Stomach (tissue), 9 donors: ENCODE measurements around the gene KIF2A. TPM values are rescaled to one million over a fixed set of nuclear protein-coding genes. Genes with fewer than 3 reads are reported as not detected.

Source experiments
- DNase-seq, 2 donors: peaks; one replicate each; pipeline versions ENCODE4 v3.0.0 to v3.0.0-alpha.2; 2013 to 2019
- H3K27ac ChIP-seq, 5 donors: fragments of 200-600 bp in 4 of 5; sonication (generic) in 4 of 5; one replicate each; pipeline ENCODE4 v1.5.1; 2013 to 2019; ENCODE audit warnings: mild to moderate bottlenecking in 1 of 5, moderate library complexity in 1 of 5
- H3K27me3 ChIP-seq, 3 donors: fragments of 200-600 bp; sonication (generic); one replicate each; pipeline ENCODE4 v1.5.1; 2017 to 2019; ENCODE audit warnings: mixed run types in 1 of 3
- H3K36me3 ChIP-seq, 4 donors: fragments of 200-600 bp; sonication (generic); 1 replicate in 3 of 4; 2 replicates in 1 of 4; pipeline ENCODE4 v1.5.1; 2016 to 2019
- H3K4me1 ChIP-seq, 4 donors: fragments of 200-600 bp; sonication (generic); one replicate each; pipeline ENCODE4 v1.5.1; 2016 to 2019
- H3K4me3 ChIP-seq, 4 donors: fragments of 200-600 bp; sonication (generic) in 3 of 4; one replicate each; pipeline ENCODE4 v1.5.1; 2016 to 2019; ENCODE audit warnings: mild to moderate bottlenecking in 1 of 4
- H3K9me3 ChIP-seq, 4 donors: fragments of 200-600 bp; sonication (generic); one replicate each; pipeline ENCODE4 v1.5.1; 2016 to 2019
- EP300 ChIP-seq: sonication (generic); formaldehyde crosslinking; IDR thresholded peaks from one replicate; pipeline ENCODE4 v1.6.1; 2017; ENCODE audit warnings: antibody characterized with exemption
- POLR2A ChIP-seq, 4 donors: fragments of 450-650 bp; IDR thresholded peaks; one replicate each; pipeline ENCODE4 v1.6.1; 2016; ENCODE audit warnings: antibody characterized with exemption in 4 of 4, control low read depth in 2 of 4, mild to moderate bottlenecking in 1 of 4, moderate library complexity in 1 of 4
- POLR2AphosphoS5 ChIP-seq, 3 donors: sonication (generic); formaldehyde crosslinking; IDR thresholded peaks; one replicate each; pipeline ENCODE4 v1.6.1; 2016; ENCODE audit warnings: antibody characterized with exemption in 3 of 3
- WGBS, 5 donors: extraction: QIAGEN DNeasy Blood & Tissue Kit in 3 of 5; methylation state at CpG; one replicate each; pipeline versions ENCODE4 v1.1.5 to v1.1.7; 2013 to 2018; 5-methylcytosine and 5-hydroxymethylcytosine counted together
- intact Hi-C: fragments of 100-400 bp; cut with DNase I; formaldehyde crosslinking; loops from one replicate; pipeline ENCODE4 v1.15.1; 2023; ENCODE audit warnings: low total_unique reads
- polyA plus RNA-seq, 3 donors: library from polyadenylated mRNA; stranded (reverse); fragments of 200-250 nt; gene quantifications; one replicate each; pipeline ENCODE4 v1.2.3, GENCODE V29; 2013
- total RNA-seq, 5 donors: library from RNA; depleted of rRNA; stranded (reverse); fragments of >200 nt; gene quantifications; one replicate each; pipeline versions ENCODE4 v1.1.0 to v1.2.3, GENCODE V29; 2014 to 2016
- TF ChIP-seq, protein P1 (sequence below), 7 experiments: fragments of 450-650 bp in 4 of 7; fragments of 200-600 bp in 3 of 7; sonication (generic) in 3 of 7; IDR thresholded peaks; one replicate each; pipeline ENCODE4 v1.5.1; 2016 to 2019; ENCODE audit warnings: antibody characterized with exemption in 7 of 7, control low read depth in 2 of 7, mild to moderate bottlenecking in 1 of 7
- donor health status: healthy with polysubstance abuse.
- donor health status: Bipolar disorder and iron deficiency.
- donor health status: healthy.

KIF2A gene
- total and polyA plus RNA-seq, 8 donors = 2.6 to 61.3 (median 9.9) TPM

DNA sequence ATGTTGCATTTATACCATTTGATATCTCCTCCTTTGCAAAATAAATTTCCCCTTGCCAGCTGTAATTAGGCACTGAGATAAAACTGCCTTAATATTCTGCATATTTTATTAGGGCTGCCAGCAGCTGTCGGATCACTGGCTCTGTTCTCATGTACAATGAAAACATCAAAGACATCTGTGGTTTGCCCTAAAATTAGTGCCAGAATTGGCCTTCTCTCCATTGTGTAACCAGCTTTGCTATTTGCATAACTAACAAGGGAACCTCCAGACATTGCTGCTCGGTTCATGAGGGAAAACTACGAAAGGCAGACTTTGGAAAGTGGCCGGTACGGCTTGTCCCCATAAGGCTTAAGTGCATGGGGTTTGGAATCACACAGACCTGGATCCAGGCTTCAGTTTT, 45.5 kb upstream of the KIF2A start:
- H3K27me3 ChIP-seq = no peaks in the 10 kb centered on the region
- H3K4me1 ChIP-seq = peaks cover 0 to 5% (median 0%) of the 10 kb centered on the region in 4 donors
- H3K36me3 ChIP-seq = no peaks in the 10 kb centered on the region
- intact Hi-C loops = no loop called here
- peak in 1 of 2 donors; percentile 15 for DNase-seq
- H3K9me3 ChIP-seq = no peaks in the 10 kb centered on the region
- TF ChIP-seq EP300 (no peak), POLR2AphosphoS5 (IDR thresholded peaks at IDR 0.05) (no peak), POLR2A (IDR thresholded peaks at IDR 0.05) (no peak)
- TF ChIP-seq, protein P1, sequence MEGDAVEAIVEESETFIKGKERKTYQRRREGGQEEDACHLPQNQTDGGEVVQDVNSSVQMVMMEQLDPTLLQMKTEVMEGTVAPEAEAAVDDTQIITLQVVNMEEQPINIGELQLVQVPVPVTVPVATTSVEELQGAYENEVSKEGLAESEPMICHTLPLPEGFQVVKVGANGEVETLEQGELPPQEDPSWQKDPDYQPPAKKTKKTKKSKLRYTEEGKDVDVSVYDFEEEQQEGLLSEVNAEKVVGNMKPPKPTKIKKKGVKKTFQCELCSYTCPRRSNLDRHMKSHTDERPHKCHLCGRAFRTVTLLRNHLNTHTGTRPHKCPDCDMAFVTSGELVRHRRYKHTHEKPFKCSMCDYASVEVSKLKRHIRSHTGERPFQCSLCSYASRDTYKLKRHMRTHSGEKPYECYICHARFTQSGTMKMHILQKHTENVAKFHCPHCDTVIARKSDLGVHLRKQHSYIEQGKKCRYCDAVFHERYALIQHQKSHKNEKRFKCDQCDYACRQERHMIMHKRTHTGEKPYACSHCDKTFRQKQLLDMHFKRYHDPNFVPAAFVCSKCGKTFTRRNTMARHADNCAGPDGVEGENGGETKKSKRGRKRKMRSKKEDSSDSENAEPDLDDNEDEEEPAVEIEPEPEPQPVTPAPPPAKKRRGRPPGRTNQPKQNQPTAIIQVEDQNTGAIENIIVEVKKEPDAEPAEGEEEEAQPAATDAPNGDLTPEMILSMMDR (IDR thresholded peaks at IDR 0.05) = no peak
- no peak overlapping the region for H3K4me3 ChIP-seq
- WGBS, 5 donors = 37 to 66% (median 57%) methylated on average over 5 of the region's 5 CpGs
- H3K27ac ChIP-seq = no peak overlapping the region

DNA sequence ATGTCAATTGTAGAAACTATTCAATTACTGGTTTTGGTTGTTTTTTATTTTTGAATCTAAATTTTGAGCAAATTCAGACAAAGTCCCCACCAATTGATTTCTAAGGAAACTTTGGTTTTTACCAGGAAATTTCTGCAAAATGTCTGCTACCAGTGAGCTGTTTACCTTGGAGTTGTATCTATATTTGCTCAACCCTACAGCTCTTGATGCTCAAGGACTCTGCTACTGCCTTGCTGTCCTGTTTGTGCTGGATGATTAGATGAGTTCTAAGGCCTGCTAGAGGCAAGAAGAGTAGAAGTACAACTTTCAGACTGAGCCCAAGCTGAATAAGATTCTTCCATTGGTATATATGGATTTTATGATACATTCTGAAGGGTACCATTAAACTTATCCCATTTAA, 42.6 kb upstream of the KIF2A start:
- no peak overlapping the region for H3K4me3 ChIP-seq
- no peak overlapping the region for H3K27ac ChIP-seq
- no peaks in the 10 kb centered on the region for H3K36me3 ChIP-seq
- no peaks in the 10 kb centered on the region for H3K27me3 ChIP-seq
- intact Hi-C loops = no loop called here
- H3K4me1 ChIP-seq = no peaks in the 10 kb centered on the region
- H3K9me3 ChIP-seq = no peaks in the 10 kb centered on the region
- no peak for DNase-seq
- TF ChIP-seq, protein P1 (IDR thresholded peaks at IDR 0.05) = no peak
- TF ChIP-seq POLR2A (IDR thresholded peaks at IDR 0.05) = no peak

- no peak for TF ChIP-seq POLR2A (IDR thresholded peaks at IDR 0.05)
- TF ChIP-seq EP300 = no peak
- TF ChIP-seq POLR2AphosphoS5 (IDR thresholded peaks at IDR 0.05) = no peak
- TF ChIP-seq, protein P1 (IDR thresholded peaks at IDR 0.05) = no peak
- Histone ChIP-seq H3K36me3 (no peaks in the 10 kb centered on the region), H3K4me1 (no peaks in the 10 kb centered on the region), H3K4me3 (no peak overlapping the region), H3K9me3 (no peaks in the 10 kb centered on the region), H3K27me3 (no peaks in the 10 kb centered on the region), H3K27ac (no peak overlapping the region)
- no peak for DNase-seq
- intact Hi-C loops = no loop called here
These were observed 40.3 kb upstream of the KIF2A start for GRCh38 chr5:62265648-62266112.

DNA sequence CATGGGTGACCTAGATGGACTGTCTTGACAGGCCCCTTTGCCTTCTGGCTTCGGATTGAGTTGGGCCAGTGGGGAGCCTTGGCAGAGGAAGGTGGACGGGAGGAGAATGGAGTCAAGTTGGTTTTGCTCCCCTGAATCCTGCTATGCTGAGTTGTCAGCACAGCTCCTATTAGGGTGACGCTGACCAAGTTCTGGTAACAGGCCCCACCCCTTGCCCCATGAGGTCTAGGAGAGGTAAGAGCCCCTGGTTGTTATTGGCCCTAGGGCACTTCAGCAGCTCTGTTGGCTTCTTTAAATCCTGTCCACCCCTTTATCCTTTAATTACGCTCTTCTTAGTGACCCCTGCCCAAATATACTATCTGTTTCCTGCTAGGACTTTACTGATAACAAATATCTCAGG, 39.4 kb upstream of the KIF2A start:
- DNase-seq = no peak
- Histone ChIP-seq H3K4me3 (no peak overlapping the region), H3K9me3 (no peaks in the 10 kb centered on the region), H3K36me3 (no peaks in the 10 kb centered on the region), H3K27me3 (no peaks in the 10 kb centered on the region), H3K27ac (no peak overlapping the region), H3K4me1 (no peaks in the 10 kb centered on the region)
- intact Hi-C loops = no loop called here
- WGBS, 5 donors = 91 to 96% (median 92%) methylated on average over 4 of the region's 4 CpGs
- TF ChIP-seq EP300 = no peak
- TF ChIP-seq POLR2A (IDR thresholded peaks at IDR 0.05) = no peak
- TF ChIP-seq, protein P1 (IDR thresholded peaks at IDR 0.05) = no peak
- TF ChIP-seq POLR2AphosphoS5 (IDR thresholded peaks at IDR 0.05) = no peak
